NCI-H526 (cell line): ENCODE measurements around the gene ZNF276.
"Not testable (repeated sequence)": the region's sequence is repeated elsewhere in the genome, so short reads cannot be mapped to it uniquely, and the experiment has no call there.

ENCODE experiments used
- DNase-seq, 2 experiments: peaks; one replicate each; lab custom pipeline; 2025; lab: John Stamatoyannopoulos, UW

The ZNF276 gene, protein sequence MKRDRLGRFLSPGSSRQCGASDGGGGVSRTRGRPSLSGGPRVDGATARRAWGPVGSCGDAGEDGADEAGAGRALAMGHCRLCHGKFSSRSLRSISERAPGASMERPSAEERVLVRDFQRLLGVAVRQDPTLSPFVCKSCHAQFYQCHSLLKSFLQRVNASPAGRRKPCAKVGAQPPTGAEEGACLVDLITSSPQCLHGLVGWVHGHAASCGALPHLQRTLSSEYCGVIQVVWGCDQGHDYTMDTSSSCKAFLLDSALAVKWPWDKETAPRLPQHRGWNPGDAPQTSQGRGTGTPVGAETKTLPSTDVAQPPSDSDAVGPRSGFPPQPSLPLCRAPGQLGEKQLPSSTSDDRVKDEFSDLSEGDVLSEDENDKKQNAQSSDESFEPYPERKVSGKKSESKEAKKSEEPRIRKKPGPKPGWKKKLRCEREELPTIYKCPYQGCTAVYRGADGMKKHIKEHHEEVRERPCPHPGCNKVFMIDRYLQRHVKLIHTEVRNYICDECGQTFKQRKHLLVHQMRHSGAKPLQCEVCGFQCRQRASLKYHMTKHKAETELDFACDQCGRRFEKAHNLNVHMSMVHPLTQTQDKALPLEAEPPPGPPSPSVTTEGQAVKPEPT

DNA sequence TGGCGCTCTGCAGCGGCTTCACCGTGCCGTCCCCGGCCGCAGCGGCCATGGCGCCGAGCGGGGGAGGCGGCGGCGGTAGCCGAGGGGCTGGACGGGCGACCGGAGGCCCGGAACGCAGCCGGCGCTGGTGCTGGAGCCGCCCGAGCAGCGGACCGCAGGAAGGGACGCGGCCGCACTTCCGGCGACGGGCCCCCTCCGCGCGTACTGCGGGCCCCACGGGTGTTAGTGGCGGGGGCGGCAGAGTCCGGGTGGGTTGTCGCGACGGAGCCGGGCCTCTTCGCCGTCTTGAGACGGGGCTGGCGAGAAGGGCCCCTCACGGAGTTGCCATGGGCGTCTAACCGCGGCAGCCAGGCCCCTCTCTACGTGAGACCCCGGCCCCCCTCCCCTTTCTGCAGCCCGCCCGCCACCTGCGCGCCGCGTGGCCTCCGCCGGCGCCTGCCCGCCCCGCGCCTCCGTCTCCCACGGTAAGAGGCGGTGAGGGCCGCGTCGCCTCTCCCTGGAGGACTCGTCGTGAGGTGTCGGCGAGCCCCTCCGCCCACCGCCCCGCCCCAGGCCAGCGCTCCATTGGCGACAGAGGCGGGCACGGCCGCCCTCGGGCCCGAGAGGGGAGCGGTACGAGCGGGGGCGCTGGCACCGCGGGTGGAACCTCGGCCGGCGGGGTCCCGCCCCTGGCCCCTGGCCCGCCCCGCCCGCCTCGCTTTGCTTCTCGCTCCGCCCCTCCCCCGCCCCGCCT is at the start of gene ZNF276, which contains the start of gene VPS9D1:
Gene ZNF276 (plus strand): TSS at position 725 of the 733 bp plus-strand sequence. CDS start 104 bp downstream, outside the sequence.
Gene VPS9D1 (minus strand): TSS at position 86 of the 733 bp plus-strand sequence. CDS start 37 bp downstream, at position 49.
- DNase-seq, result peak; percentile 23 to 85

GRCh38 chr16:89671565-89671964 is 49.8 kb upstream of the ZNF276 start:
- not testable (repeated sequence) for DNase-seq

- no peak for DNase-seq
These were observed 49.0 kb upstream of the ZNF276 start for GRCh38 chr16:89672177-89672941.

GRCh38 chr16:89678258-89678657 is 43.1 kb upstream of the ZNF276 start:
- DNase-seq, result no peak

DNA sequence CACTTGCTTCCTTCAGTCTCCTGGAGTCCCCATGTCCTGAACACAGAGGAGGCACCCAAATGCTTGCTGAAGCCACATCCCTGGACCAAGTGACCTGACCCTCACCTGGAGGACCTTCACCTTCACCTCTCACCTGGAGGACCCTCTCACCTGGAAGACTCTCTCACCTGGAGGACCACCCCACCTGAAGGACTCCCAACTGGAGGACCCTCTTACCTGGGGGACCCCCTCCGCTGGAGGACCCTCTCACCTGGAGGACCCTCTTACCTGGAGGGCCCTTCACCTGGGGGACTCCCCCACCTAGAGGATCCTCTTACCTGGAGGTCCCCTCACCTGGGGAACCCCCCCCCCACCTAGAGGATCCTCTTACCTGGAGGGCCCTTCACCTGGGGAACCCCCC is 35.4 kb upstream of the ZNF276 start:
- DNase-seq, result no peak

- peak; percentile 42 to 92 for DNase-seq
These were observed 34.7 kb upstream of the ZNF276 start, which contains the start of gene CDK10 for GRCh38 chr16:89686520-89687091. CDK10 (plus strand) TSS chr16:89686689; CDS start chr16:89686711, 22 bp downstream.

- DNase-seq, result peak in 1 of 2 experiments; percentile 66
These were observed 34.0 kb upstream of the ZNF276 start for GRCh38 chr16:89687092-89687940.

GRCh38 chr16:89688395-89688794 is 32.9 kb upstream of the ZNF276 start:
- DNase-seq, result no peak

- no peak for DNase-seq
These were observed 32.2 kb upstream of the ZNF276 start for GRCh38 chr16:89689142-89689541.

DNA sequence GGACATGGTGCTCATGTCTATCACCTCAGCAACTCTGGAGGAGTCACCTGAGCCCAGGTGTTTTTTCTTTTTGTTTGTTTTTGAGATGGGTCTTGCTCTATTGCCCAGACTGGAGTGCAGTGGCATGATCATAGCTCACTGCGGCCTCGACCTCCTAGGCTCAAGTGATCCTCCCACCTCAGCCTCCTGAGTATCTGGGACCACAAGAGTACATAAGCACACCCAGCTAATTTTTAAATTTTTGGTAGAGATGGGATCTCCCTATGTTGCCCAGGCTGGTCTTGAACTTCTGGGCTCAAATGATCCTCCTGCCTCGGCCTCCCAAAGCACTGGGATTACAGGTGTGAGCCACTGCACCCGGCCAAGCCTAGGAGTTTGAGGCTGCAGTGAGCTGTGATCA is 31.7 kb upstream of the ZNF276 start:
- DNase-seq, result not testable (repeated sequence)

GRCh38 chr16:89690392-89690901 is 30.9 kb upstream of the ZNF276 start:
- DNase-seq, result no peak

DNA sequence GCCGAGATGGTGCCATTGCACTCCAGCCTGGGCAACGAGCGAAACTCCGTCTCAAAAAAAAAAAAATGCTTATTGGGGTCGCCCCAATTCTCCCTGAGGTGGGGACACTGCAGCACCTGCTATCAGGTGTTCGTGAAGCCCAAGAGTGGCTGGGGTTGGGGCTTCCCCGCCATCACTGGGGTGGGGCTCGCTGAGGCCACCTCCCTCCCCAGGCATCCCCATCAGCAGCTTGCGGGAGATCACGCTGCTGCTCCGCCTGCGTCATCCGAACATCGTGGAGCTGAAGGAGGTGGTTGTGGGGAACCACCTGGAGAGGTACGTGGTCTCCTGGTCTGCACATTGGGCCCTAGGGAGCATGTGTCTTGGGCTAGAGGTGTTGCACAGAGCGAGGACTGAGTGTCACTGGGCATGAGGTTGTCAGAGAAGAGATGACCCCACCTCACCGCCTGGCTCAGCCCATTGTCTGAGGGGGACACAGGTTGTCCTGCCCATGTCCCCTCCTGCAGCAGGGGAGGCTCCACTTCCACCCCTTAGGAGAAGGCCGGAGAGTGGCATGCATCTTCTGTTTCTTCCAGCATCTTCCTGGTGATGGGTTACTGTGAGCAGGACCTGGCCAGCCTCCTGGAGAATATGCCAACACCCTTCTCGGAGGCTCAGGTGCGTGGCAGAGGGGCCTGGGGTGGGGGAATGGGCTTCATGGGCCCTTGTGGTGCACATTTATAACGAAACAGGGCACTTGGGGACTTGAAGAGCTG is 29.9 kb upstream of the ZNF276 start:
- no peak for DNase-seq

GRCh38 chr16:89691986-89692569 is 29.3 kb upstream of the ZNF276 start:
- no peak for DNase-seq

DNA sequence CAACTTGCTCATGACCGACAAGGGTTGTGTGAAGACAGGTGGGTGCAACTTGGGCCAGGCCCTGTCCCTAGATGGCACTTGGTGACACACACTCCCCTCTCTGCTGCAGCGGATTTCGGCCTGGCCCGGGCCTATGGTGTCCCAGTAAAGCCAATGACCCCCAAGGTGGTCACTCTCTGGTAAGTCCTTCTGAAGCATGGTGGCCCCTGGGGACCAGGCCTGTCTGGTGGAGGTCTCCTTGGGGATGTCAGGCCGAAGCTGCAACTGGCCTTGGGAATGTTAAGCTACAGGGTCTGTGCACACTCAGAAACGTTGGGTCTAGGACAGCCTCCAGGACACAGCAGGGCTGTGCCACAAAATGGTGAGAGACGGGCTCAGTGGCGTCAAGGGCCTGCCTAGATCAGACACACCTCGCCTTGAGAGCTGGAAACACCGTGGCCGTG is 28.0 kb upstream of the ZNF276 start:
- no peak for DNase-seq

GRCh38 chr16:89693931-89694783 is 27.2 kb upstream of the ZNF276 start:
- DNase-seq, result no peak

GRCh38 chr16:89694784-89695085 is 26.6 kb upstream of the ZNF276 start:
- DNase-seq, result not testable (repeated sequence)

GRCh38 chr16:89695086-89695874 is 26.1 kb upstream of the ZNF276 start:
- no peak for DNase-seq
